Measurements from ENCODE around the gene FRMD8.

The FRMD8 gene

GRCh38 chr11:65426839-65427690 lies 40.6 kb downstream of the FRMD8 start:
- DNase-seq = peak in 1 of 2 experiments; percentile 33

- DNase-seq = no peak
These were observed 41.5 kb downstream of the FRMD8 start for GRCh38 chr11:65427691-65428577.

GRCh38 chr11:65428578-65429067 lies 42.2 kb downstream of the FRMD8 start:
- no peak for DNase-seq

- DNase-seq = no peak
These were observed 42.7 kb downstream of the FRMD8 start for GRCh38 chr11:65429068-65429681.

- DNase-seq = peak in 1 of 2 experiments; percentile 31
These were observed 43.4 kb downstream of the FRMD8 start for GRCh38 chr11:65429724-65430405.

- DNase-seq = no peak
These were observed 44.2 kb downstream of the FRMD8 start for GRCh38 chr11:65430406-65431217.

- DNase-seq = no peak
These were observed 45.1 kb downstream of the FRMD8 start for GRCh38 chr11:65431451-65432099.

- DNase-seq = no peak
These were observed 45.7 kb downstream of the FRMD8 start for GRCh38 chr11:65432100-65432650.

GRCh38 chr11:65432686-65433582 lies 46.5 kb downstream of the FRMD8 start:
- no peak for DNase-seq

- DNase-seq = no peak
These were observed 47.2 kb downstream of the FRMD8 start for GRCh38 chr11:65433657-65434056.

GRCh38 chr11:65434057-65434666 lies 47.7 kb downstream of the FRMD8 start:
- DNase-seq = no peak

- no peak for DNase-seq
These were observed 48.4 kb downstream of the FRMD8 start for GRCh38 chr11:65434667-65435410.

GRCh38 chr11:65435411-65435931 lies 49.0 kb downstream of the FRMD8 start:
- no peak for DNase-seq

- DNase-seq = no peak
These were observed 49.6 kb downstream of the FRMD8 start for GRCh38 chr11:65435981-65436411.

GRCh38 chr11:65436412-65437032 lies 50.1 kb downstream of the FRMD8 start:
- DNase-seq = no peak

GRCh38 chr11:65437436-65438227 lies 51.2 kb downstream of the FRMD8 start:
- DNase-seq = no peak
